Subcutaneous abdominal adipose tissue (tissue), 5 donors: Measurements from ENCODE around the gene FRMD5.

Source experiments
- H3K27ac ChIP-seq: one replicate; pipeline ENCODE4 v1.7.0; 2013; ENCODE audit warnings: low read depth, mild to moderate bottlenecking, inconsistent platforms, low read length, moderate library complexity
- H3K27me3 ChIP-seq, 5 donors: one replicate each; pipeline ENCODE4 v1.7.0; 2013; ENCODE audit warnings: low read length in 5 of 5, inconsistent platforms in 1 of 5; ENCODE audit not compliant: control insufficient read depth in 5 of 5, insufficient read depth in 4 of 5
- H3K36me3 ChIP-seq, 5 donors: one replicate each; pipeline ENCODE4 v1.7.0; 2013; ENCODE audit warnings: low read length in 5 of 5; ENCODE audit not compliant: control insufficient read depth in 5 of 5, insufficient read depth in 5 of 5
- H3K4me1 ChIP-seq, 5 donors: one replicate each; pipeline ENCODE4 v1.7.0; 2013; ENCODE audit warnings: low read length in 5 of 5, mild to moderate bottlenecking in 3 of 5, moderate library complexity in 1 of 5; ENCODE audit not compliant: control insufficient read depth in 5 of 5, insufficient read depth in 5 of 5
- H3K4me3 ChIP-seq, 5 donors: one replicate each; pipeline ENCODE4 v1.7.0; 2013; ENCODE audit warnings: low read length in 5 of 5, low read depth in 1 of 5
- H3K9ac ChIP-seq, 5 donors: one replicate each; pipeline ENCODE4 v1.7.0; 2013; ENCODE audit warnings: low read length in 5 of 5, mild to moderate bottlenecking in 4 of 5, moderate library complexity in 3 of 5
- H3K9me3 ChIP-seq, 5 donors: one replicate each; pipeline ENCODE4 v1.7.0; 2013; ENCODE audit warnings: low read length in 5 of 5; ENCODE audit not compliant: control insufficient read depth in 5 of 5
- donor health status: healthy.
- donor health status: healthy.
- donor health status: healthy.
- donor health status: healthy.
- donor health status: healthy.

Gene FRMD5

DNA sequence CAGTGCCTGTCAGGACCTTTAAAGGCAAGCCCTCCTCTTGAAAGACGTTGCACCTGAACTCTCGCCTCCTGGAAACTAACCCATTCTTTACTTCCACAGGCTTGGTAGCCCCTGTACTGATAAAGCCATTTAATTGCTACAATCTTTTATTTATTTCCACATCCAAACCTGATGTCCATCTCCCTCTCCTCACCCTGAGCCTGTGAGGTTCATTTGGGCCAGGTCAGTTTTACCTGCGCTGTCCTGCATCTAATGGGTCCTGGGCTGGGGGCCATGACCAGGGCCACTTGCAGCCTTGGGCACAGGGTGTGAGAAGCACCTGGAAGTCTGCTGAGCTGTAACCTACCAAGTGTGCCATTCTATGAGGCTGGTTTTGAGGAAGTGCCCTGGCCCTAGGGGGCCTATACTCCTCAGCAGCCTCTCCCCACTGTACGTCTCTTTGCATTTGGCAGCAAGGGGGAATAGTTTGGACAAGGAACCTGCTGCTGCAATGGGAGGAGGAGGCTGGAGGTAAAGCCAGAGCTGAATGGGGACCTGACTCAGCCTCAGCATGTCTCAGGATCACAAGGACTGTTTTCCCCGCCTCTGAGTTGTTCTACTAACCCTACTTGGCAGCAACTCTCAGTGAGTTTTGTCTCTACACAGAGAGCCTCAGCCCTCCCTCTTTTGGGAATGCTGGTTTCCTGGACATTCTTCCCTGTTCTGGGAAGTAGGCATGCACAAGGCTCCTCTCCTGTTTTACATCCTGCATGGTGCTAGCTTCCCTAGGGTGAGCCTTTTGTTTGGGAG is 314.5 kb downstream of the FRMD5 start:
- Histone ChIP-seq H3K36me3 (no peaks in the 10 kb centered on the region), H3K27ac (no peak overlapping the region), H3K4me3 (no peak overlapping the region), H3K9ac (no peak overlapping the region), H3K27me3 (no peaks in the 10 kb centered on the region), H3K4me1 (peaks cover 0 to 22% (median 13%) of the 10 kb centered on the region in 5 donors), H3K9me3 (no peaks in the 10 kb centered on the region)

GRCh38 chr15:43879386-43880355 is 315.4 kb downstream of the FRMD5 start:
- peaks cover 0 to 22% (median 13%) of the 10 kb centered on the region in 5 donors for H3K4me1 ChIP-seq
- no peaks in the 10 kb centered on the region for H3K9me3 ChIP-seq
- no peak overlapping the region for H3K9ac ChIP-seq
- no peaks in the 10 kb centered on the region for H3K27me3 ChIP-seq
- no peak overlapping the region for H3K27ac ChIP-seq
- no peak overlapping the region for H3K4me3 ChIP-seq
- no peaks in the 10 kb centered on the region for H3K36me3 ChIP-seq

DNA sequence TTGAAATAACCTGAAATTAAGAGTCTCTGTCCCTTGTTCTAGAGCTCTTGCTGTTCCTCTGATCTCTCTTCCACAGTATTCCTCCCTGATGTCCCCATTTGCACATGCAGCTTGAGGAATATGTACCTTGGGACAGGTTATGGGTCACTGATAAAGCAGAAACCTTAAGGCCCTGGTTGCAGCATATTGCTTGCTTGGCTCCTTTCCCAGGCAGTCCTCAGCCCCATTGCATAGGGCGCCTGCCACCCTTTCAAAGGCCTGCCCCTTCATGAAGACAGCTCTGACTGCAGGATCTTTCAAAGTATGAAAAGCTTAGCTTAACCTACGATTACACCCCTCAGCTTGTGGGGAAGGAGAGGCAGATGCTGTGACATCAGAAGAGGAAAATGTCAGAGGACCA is 316.6 kb downstream of the FRMD5 start:
- H3K27me3 ChIP-seq, result no peaks in the 10 kb centered on the region
- no peak overlapping the region for H3K27ac ChIP-seq
- H3K4me3 ChIP-seq, result no peak overlapping the region
- H3K9me3 ChIP-seq, result no peaks in the 10 kb centered on the region
- peaks cover 0 to 22% (median 13%) of the 10 kb centered on the region in 5 donors for H3K4me1 ChIP-seq
- peaks cover 0 to 4% (median 0%) of the 10 kb centered on the region in 5 donors for H3K36me3 ChIP-seq
- no peak overlapping the region for H3K9ac ChIP-seq

DNA sequence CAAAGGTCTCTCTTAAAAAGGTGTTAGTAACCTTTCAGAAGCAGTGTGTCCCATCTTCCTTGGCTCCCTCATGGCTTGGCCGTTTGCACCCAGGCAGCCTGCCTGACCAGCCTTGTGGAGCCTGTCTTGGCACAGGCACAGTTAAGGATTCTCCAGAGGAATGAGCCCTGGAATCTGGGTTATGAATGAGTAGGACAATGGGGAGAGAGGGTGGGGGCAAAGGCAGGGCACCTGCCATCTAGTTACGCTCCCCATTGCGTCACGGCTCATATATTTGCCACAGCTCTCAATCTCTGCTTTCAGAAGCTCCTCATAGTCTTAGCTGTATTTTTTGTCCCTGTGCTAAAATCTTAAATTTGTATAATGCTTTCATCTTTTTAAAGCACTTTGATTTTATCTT is 317.7 kb downstream of the FRMD5 start:
- Histone ChIP-seq H3K36me3 (peaks cover 0 to 4% (median 0%) of the 10 kb centered on the region in 5 donors), H3K27me3 (no peaks in the 10 kb centered on the region), H3K4me1 (peaks cover 0 to 22% (median 13%) of the 10 kb centered on the region in 5 donors), H3K27ac (no peak overlapping the region), H3K9ac (no peak overlapping the region), H3K9me3 (no peaks in the 10 kb centered on the region), H3K4me3 (no peak overlapping the region)

DNA sequence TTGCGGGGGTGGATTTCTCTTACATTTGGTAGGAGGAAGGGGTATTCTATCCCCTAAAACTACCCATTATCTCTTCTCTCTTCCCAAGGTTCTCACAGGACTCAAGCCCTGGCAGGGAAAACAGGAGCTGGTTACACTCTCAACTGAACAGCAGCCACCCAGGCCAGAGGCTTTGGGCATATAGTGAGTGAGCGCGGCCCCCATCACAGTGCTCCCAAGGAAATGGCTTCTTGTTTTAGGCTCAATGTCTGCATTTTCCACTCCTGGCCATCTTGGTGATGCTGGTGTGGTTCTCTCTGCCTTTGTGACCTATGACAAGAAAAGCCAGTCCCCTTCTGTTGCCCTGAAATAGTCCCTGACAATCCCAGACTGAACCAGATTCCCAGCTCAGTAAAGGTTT is 318.2 kb downstream of the FRMD5 start:
- Histone ChIP-seq H3K9me3 (no peaks in the 10 kb centered on the region), H3K27ac (no peak overlapping the region), H3K4me1 (peaks cover 0 to 22% (median 13%) of the 10 kb centered on the region in 5 donors), H3K36me3 (peaks cover 0 to 4% (median 0%) of the 10 kb centered on the region in 5 donors), H3K27me3 (no peaks in the 10 kb centered on the region), H3K9ac (no peak overlapping the region), H3K4me3 (no peak overlapping the region)

- Histone ChIP-seq H3K4me1 (no peaks in the 10 kb centered on the region), H3K27ac (no peak overlapping the region), H3K9ac (no peak overlapping the region), H3K36me3 (peaks cover 0 to 4% (median 0%) of the 10 kb centered on the region in 5 donors), H3K4me3 (no peak overlapping the region), H3K9me3 (no peaks in the 10 kb centered on the region), H3K27me3 (no peaks in the 10 kb centered on the region)
These were observed 321.4 kb downstream of the FRMD5 start for GRCh38 chr15:43873651-43874050.

DNA sequence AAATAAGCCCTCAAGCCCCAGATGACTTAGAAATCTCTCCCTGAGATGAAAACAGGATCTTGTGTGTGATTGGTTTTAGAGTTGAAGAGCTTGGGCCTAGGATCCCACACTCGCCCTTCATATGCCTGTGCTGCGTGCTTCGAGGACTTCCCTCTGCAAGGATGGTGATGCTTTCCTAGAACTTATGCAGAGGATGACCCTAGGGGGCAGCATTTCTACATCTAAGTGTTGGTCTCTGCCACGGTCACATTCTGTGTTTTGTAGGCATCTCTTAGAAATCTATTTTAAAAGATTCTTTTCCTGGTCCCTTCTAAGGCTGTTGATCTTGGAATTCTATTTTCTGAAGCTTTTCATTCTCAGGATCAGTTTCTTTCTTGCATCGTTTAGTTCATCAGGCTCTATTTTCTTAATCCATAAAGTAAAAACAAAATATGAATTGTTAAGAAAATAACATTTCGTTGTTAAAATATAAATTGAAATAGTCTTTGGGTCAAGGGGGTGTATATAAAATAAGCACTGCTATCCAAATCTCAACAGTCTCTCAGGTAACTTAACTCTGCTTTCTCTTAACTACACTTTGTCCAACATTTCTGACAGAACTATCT is 322.6 kb downstream of the FRMD5 start:
- no peaks in the 10 kb centered on the region for H3K27me3 ChIP-seq
- H3K4me3 ChIP-seq, result no peak overlapping the region
- no peak overlapping the region for H3K27ac ChIP-seq
- H3K4me1 ChIP-seq, result no peaks in the 10 kb centered on the region
- no peak overlapping the region for H3K9ac ChIP-seq
- H3K9me3 ChIP-seq, result no peaks in the 10 kb centered on the region
- H3K36me3 ChIP-seq, result peaks cover 0 to 4% (median 0%) of the 10 kb centered on the region in 5 donors

DNA sequence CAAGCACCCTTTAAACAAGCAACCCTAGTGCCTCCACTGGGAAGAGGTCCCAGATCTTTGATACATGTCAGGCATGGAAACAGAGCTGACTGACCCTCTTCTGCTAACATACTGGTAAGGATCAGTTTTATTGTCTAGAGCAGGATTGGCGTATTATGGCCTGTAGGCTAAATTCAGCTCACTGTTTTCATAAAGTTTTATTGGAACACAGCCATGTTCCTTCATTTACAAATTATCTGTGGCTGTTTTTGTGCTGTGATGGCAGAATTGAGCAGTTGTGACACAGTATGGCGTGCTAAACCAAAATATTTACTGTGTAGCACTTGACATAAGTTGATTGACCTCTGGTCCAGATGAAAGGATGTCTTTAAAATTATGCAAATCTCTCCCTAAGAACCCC is 323.2 kb downstream of the FRMD5 start:
- Histone ChIP-seq H3K27me3 (no peaks in the 10 kb centered on the region), H3K27ac (no peak overlapping the region), H3K9me3 (no peaks in the 10 kb centered on the region), H3K36me3 (peaks cover 0 to 6% (median 0%) of the 10 kb centered on the region in 5 donors), H3K4me1 (no peaks in the 10 kb centered on the region), H3K9ac (no peak overlapping the region), H3K4me3 (no peak overlapping the region)

DNA sequence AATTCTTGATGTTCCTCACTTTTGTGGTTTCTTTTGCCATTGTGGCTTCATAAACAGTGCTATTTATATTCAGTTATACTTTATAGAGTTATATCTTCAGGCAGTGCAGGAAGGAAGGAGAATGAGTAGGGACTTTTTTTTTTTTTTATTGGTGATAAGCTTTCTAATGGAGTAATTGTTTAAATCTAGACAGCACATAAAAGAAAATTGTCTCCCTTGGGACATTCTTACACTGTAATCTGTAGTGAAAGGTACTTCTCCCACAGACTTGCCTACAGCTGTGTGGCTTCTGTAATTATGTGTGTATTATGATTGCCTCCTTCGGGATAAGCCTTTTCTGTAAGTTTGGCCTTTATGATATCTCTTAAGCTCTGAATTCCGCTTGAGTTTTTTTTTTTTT is 326.7 kb downstream of the FRMD5 start:
- H3K27me3 ChIP-seq, result no peaks in the 10 kb centered on the region
- H3K9me3 ChIP-seq, result no peaks in the 10 kb centered on the region
- no peak overlapping the region for H3K4me3 ChIP-seq
- no peaks in the 10 kb centered on the region for H3K4me1 ChIP-seq
- peaks cover 0 to 8% (median 5%) of the 10 kb centered on the region in 5 donors for H3K36me3 ChIP-seq
- H3K9ac ChIP-seq, result no peak overlapping the region
- no peak overlapping the region for H3K27ac ChIP-seq
